A673 (cell line): Measurements from ENCODE around the gene ITSN1. TPM values are rescaled to one million over a fixed set of nuclear protein-coding genes. Genes with fewer than 3 reads are reported as not detected.
A peak's percentile ranks its signal among the peaks of the same experiment; 100 is the strongest.

Experiments
- BruUV-seq: library from RNA; stranded (reverse); fragments of 400-500 nt; replicated peaks from 2 replicates; lab custom pipeline; 2021; lab: Mats Ljungman, UMichigan
- CTCF ChIA-PET: fragments of 300-600 bp; sonication (Branson Sonifier 250); formaldehyde crosslinking; loops from one replicate; lab custom pipeline; 2022; ENCODE audit warnings: antibody characterized with exemption; lab: Charles Lee
- POLR2A ChIA-PET: fragments of 300-600 bp; sonication (Branson Sonifier 250); formaldehyde crosslinking; loops from one replicate; lab custom pipeline; 2022; ENCODE audit warnings: antibody characterized with exemption; ENCODE audit not compliant: low non-redundant PET; lab: Charles Lee
- DNase-seq: peaks from one replicate; pipeline ENCODE4 v3.0.0-alpha.2; 2015; ENCODE audit warnings: low spot score
- H3K27ac ChIP-seq: fragments of 200-600 bp; sonication (generic); 2 replicates; pipeline ENCODE4 v1.5.1; 2016; ENCODE audit warnings: mixed run types, low read depth, mild to moderate bottlenecking, mixed read lengths, antibody characterized with exemption, low read length; ENCODE audit not compliant: poor library complexity, severe bottlenecking
- H3K27me3 ChIP-seq: fragments of 200-600 bp; sonication (generic); replicated peaks from 2 replicates; pipeline ENCODE4 v1.6.1; 2017; ENCODE audit warnings: mixed run types, low read depth, mild to moderate bottlenecking, mixed read lengths, antibody characterized with exemption, low read length; ENCODE audit not compliant: insufficient read depth, poor library complexity
- H3K36me3 ChIP-seq: fragments of 200-600 bp; sonication (generic); 2 replicates; pipeline ENCODE4 v1.6.1; 2016; ENCODE audit warnings: mixed run types, mild to moderate bottlenecking, mixed read lengths, antibody characterized with exemption, low read length; ENCODE audit not compliant: insufficient read depth, poor library complexity, severe bottlenecking
- H3K4me1 ChIP-seq: fragments of 200-600 bp; sonication (generic); 2 replicates; pipeline ENCODE4 v1.6.1; 2017; ENCODE audit warnings: mixed run types, mild to moderate bottlenecking, mixed read lengths, antibody characterized with exemption, low read length; ENCODE audit not compliant: insufficient read depth, poor library complexity, severe bottlenecking
- H3K4me3 ChIP-seq: fragments of 200-600 bp; sonication (generic); 2 replicates; pipeline ENCODE4 v1.5.1; 2016; ENCODE audit warnings: low read depth, mixed run types, mild to moderate bottlenecking, mixed read lengths, low read length; ENCODE audit not compliant: poor library complexity, severe bottlenecking
- H3K9me3 ChIP-seq: fragments of 200-600 bp; sonication (generic); 2 replicates; pipeline ENCODE4 v1.6.1; 2016; ENCODE audit warnings: mixed run types, low read depth, mild to moderate bottlenecking, mixed read lengths, antibody characterized with exemption, low read length; ENCODE audit not compliant: poor library complexity, severe bottlenecking
- EZH2 ChIP-seq: fragments of 200-600 bp; sonication (generic); IDR thresholded peaks from 2 replicates; pipeline ENCODE4 v1.6.1; 2017; ENCODE audit warnings: borderline replicate concordance, low read depth, mild to moderate bottlenecking, mixed read lengths, antibody characterized with exemption, low read length; ENCODE audit not compliant: poor library complexity, severe bottlenecking
- intact Hi-C: fragments of 100-400 bp; cut with micrococcal nuclease; formaldehyde crosslinking; loops from one replicate; pipeline ENCODE4 v1.10.0; 2022; ENCODE audit not compliant: unreplicated experiment
- total RNA-seq: library from RNA; stranded (reverse); gene quantifications from 2 replicates; pipeline ENCODE4 v1.2.3, GENCODE V29; 2021
- TF ChIP-seq, protein P1 (sequence below): fragments of 300-800, 200-600 bp; sonication (generic); conservative IDR thresholded peaks from 2 replicates; pipeline ENCODE4 v1.5.1; 2017; ENCODE audit warnings: low read depth, mild to moderate bottlenecking, antibody characterized with exemption, low read length, moderate library complexity, mixed read lengths

Gene ITSN1
- total RNA-seq, 1 experiment from 2014 or later, result 54.2 TPM

DNA sequence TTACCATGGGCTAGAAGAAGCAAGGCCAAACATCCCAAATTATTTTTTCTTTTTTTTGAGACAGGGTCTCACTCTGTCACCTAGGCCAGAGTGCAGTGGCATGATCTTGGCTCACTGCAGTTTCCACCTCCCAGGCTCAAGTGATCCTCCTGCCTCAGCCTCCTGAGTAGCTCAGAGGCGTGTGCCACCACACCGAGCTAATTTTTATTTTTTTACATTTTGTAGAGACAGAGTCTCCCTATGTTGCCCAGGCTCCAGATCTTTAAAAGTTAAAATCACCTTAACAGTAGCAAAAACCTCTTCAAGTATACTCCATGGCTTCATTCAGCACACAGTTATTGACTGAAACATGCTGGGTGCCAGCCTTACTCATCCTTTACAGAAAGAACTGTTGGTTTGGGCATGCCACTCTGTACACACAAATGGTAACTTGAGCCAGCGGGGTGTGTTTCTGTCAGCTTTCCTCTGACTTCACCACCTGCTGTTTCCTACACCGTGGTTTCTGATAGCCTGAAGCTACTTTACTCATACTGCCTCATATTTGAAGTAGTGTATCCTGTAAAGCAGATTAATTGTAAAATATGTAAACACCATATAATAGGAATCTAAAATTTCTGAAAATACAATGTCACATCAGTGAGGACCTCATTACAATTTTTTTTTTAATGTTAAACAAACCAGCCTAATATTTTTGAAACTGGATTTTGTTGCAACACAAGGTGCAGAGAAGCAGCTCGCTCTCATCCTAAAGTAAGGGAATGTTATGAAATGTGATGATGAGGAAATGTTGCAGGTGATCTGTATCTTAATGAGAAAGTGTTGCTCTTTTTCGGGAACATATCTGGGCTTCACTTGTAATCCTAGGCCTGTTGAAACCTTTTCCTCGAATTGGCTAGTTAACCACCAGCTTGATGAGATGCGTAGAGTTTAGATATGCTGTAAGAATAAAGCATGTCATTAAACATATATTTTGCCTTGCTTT is 159.4 kb downstream of the ITSN1 start:
- Histone ChIP-seq H3K4me3 (no peak overlapping the region), H3K36me3 (no peaks in the 10 kb centered on the region), H3K4me1 (peaks cover 10% of the 10 kb centered on the region), H3K9me3 (no peaks in the 10 kb centered on the region), H3K27me3 (no peaks in the 10 kb centered on the region), H3K27ac (no peak overlapping the region)
- ChIA-PET CTCF (no interaction called here), POLR2A (no interaction called here)
- no peak for TF ChIP-seq EZH2
- TF ChIP-seq, protein P1, sequence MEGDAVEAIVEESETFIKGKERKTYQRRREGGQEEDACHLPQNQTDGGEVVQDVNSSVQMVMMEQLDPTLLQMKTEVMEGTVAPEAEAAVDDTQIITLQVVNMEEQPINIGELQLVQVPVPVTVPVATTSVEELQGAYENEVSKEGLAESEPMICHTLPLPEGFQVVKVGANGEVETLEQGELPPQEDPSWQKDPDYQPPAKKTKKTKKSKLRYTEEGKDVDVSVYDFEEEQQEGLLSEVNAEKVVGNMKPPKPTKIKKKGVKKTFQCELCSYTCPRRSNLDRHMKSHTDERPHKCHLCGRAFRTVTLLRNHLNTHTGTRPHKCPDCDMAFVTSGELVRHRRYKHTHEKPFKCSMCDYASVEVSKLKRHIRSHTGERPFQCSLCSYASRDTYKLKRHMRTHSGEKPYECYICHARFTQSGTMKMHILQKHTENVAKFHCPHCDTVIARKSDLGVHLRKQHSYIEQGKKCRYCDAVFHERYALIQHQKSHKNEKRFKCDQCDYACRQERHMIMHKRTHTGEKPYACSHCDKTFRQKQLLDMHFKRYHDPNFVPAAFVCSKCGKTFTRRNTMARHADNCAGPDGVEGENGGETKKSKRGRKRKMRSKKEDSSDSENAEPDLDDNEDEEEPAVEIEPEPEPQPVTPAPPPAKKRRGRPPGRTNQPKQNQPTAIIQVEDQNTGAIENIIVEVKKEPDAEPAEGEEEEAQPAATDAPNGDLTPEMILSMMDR, result no peak
- intact Hi-C loops, result no loop called here
- BruUV-seq, result no TSS peak
- peak; percentile 77 for DNase-seq

DNA sequence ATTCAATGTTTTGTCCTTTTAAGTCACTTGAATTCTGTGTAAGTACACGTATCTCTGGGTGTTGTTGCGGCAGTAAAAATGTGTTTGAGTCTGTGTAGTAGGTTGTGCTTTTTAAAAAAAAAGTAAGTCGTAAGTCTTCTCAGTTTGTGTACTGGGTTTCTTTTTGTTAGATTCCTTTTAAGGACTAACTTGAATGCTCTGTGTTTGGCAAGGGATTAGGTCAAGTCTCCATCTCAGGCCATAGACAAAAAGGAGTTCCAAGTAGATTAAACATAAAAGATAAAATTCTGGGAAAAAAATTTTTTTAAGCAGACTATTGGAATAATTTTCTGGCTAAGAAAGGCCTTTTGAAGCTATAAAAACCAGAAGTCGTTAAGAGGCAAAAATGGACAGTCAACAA is 160.2 kb downstream of the ITSN1 start:
- Histone ChIP-seq H3K27ac (no peak overlapping the region), H3K4me3 (no peak overlapping the region), H3K4me1 (peaks cover 10% of the 10 kb centered on the region), H3K36me3 (no peaks in the 10 kb centered on the region), H3K27me3 (no peaks in the 10 kb centered on the region), H3K9me3 (no peaks in the 10 kb centered on the region)
- DNase-seq, result no peak
- TF ChIP-seq, protein P1, result no peak
- no peak for TF ChIP-seq EZH2
- POLR2A ChIA-PET, result no interaction called here
- intact Hi-C loops, result no loop called here
- BruUV-seq, result no TSS peak
- CTCF ChIA-PET, result no interaction called here

DNA sequence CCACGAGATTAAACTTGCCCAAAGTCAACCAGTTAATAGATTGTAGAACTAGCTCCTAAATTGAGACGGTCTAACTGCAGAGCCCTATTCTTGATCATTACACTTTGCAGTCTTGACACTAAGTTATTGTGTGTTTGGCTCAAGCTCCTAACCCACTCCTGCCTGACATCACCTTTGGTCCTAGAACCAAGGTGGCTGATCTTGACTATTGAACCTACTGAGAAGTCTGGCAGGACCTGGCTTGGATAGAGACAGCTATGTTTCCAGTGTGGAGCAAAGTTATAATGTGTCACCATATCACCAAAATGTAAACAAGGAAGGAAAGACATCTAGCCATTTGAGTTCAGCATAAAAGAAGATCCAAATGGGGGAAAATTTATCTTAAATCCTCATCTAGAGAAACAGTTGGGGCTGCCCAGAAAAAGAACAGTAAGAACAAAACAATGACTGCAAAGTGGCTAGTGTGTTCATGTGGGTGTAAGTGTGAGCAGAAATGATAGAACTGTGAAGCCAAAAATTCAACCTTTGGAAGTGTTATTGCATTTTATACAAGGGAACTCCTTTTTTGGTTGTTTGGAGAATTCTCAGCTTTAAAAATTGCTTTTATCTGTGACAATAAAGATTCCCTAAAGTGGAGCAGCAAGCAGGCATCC is 166.5 kb downstream of the ITSN1 start:
- POLR2A ChIA-PET, result no interaction called here
- Histone ChIP-seq H3K4me3 (no peak overlapping the region), H3K4me1 (peaks cover 3% of the 10 kb centered on the region), H3K9me3 (no peaks in the 10 kb centered on the region), H3K36me3 (no peaks in the 10 kb centered on the region), H3K27me3 (no peaks in the 10 kb centered on the region), H3K27ac (no peak overlapping the region)
- intact Hi-C loops, result no loop called here
- CTCF ChIA-PET, result interaction anchor here (0.6 kb wide), 1 partner anchor 68 kb away, joined by 3 read pairs; no protein-coding TSS in a partner anchor
- DNase-seq, result no peak
- no peak for TF ChIP-seq EZH2
- no TSS peak for BruUV-seq
